HG03439 (cell line): Measurements from ENCODE around the gene CCDC39.

Experiments used
- ATAC-seq: cut with Tn5 transposase; IDR thresholded peaks from one replicate; pipeline ENCODE4 v1.9.1; 2021; ENCODE audit warnings: mild to moderate bottlenecking, moderate library complexity; ENCODE audit not compliant: unreplicated experiment

CCDC39 gene

GRCh38 chr3:180679178-180680096, at the start of gene CCDC39:
Gene CCDC39, minus strand, starts transcription at chr3:180679489. Its CDS starts 109 bp downstream, at chr3:180679380.
- peak; percentile 98 for ATAC-seq

GRCh38 chr3:180720012-180720411, 40.7 kb upstream of the CCDC39 start:
- no peak for ATAC-seq

- ATAC-seq: no peak
Measured at GRCh38 chr3:180707896-180708295, 28.6 kb upstream of the CCDC39 start.

GRCh38 chr3:180705619-180706018, 26.3 kb upstream of the CCDC39 start:
- ATAC-seq: no peak

- ATAC-seq: no peak
Measured at GRCh38 chr3:180704532-180704931, 25.2 kb upstream of the CCDC39 start.

- ATAC-seq: no peak
Measured at GRCh38 chr3:180700941-180701340, 21.7 kb upstream of the CCDC39 start.

- ATAC-seq: no peak
Measured at GRCh38 chr3:180698760-180699270, 19.5 kb upstream of the CCDC39 start.

GRCh38 chr3:180694321-180694720, 15.0 kb upstream of the CCDC39 start:
- no peak for ATAC-seq

- no peak for ATAC-seq
Measured at GRCh38 chr3:180693656-180694055, 14.4 kb upstream of the CCDC39 start.

- ATAC-seq: no peak
Measured at GRCh38 chr3:180690061-180690460, 10.8 kb upstream of the CCDC39 start.

- no peak for ATAC-seq
Measured at GRCh38 chr3:180684807-180685206, 5.5 kb upstream of the CCDC39 start.

- no peak for ATAC-seq
Measured at GRCh38 chr3:180683816-180684215, 4.5 kb upstream of the CCDC39 start.

- peak; percentile 61 for ATAC-seq
Measured at GRCh38 chr3:180680097-180680430, 775 bp upstream of the CCDC39 start.

GRCh38 chr3:180678231-180678630, 1.1 kb downstream of the CCDC39 start:
- ATAC-seq: no peak

- ATAC-seq: no peak
Measured at GRCh38 chr3:180661444-180661843, 17.8 kb downstream of the CCDC39 start.

GRCh38 chr3:180657094-180657493, 22.2 kb downstream of the CCDC39 start:
- no peak for ATAC-seq

- no peak for ATAC-seq
Measured at GRCh38 chr3:180656406-180656805, 22.9 kb downstream of the CCDC39 start.

- ATAC-seq: no peak
Measured at GRCh38 chr3:180646187-180646790, 33.0 kb downstream of the CCDC39 start.

- ATAC-seq: no peak
Measured at GRCh38 chr3:180640987-180641386, 38.3 kb downstream of the CCDC39 start.

- ATAC-seq: no peak
Measured at GRCh38 chr3:180633722-180634121, 45.6 kb downstream of the CCDC39 start.

GRCh38 chr3:180631317-180631716, 48.0 kb downstream of the CCDC39 start:
- no peak for ATAC-seq

- no peak for ATAC-seq
Measured at GRCh38 chr3:180630371-180630770, 48.9 kb downstream of the CCDC39 start.
